H1 (cell line): ENCODE data around the gene HHAT. TPM values are rescaled to one million over a fixed set of nuclear protein-coding genes. Genes with fewer than 3 reads are reported as not detected.

Source experiments
- CBX5 ChIP-seq: fragments of 300-800, 300-1000 bp; sonication (generic); IDR thresholded peaks from 2 replicates; pipeline ENCODE4 v1.7.1; 2016; ENCODE audit warnings: antibody characterized with exemption, low read length, low read depth
- CTBP2 ChIP-seq: IDR thresholded peaks from 2 replicates; pipeline ENCODE4 v1.7.0; 2011; ENCODE audit warnings: borderline replicate concordance, mild to moderate bottlenecking, moderate library complexity, mixed read lengths, low read length; ENCODE audit not compliant: insufficient read depth, insufficient read length
- EGR1 ChIP-seq: IDR thresholded peaks from 2 replicates; pipeline ENCODE4 v1.6.1; 2011; ENCODE audit warnings: low read depth, low read length, borderline replicate concordance
- EP300 ChIP-seq, 2 experiments: IDR thresholded peaks; 1 replicate in 1 of 2; 2 replicates in 1 of 2; pipeline ENCODE4 v1.6.1; 2011 to 2012; ENCODE audit warnings: low read depth in 2 of 2, low read length in 2 of 2, mild to moderate bottlenecking in 2 of 2, borderline replicate concordance in 1 of 2, inconsistent platforms in 1 of 2, moderate library complexity in 1 of 2
- FOSL1 ChIP-seq: IDR thresholded peaks from 2 replicates; pipeline ENCODE4 v1.6.1; 2011; ENCODE audit warnings: mild to moderate bottlenecking, low read depth, low read length, moderate library complexity; ENCODE audit not compliant: insufficient read depth
- HDAC6 ChIP-seq: IDR thresholded peaks from one replicate; pipeline ENCODE4 v1.7.1; 2012; ENCODE audit warnings: low read depth, mild to moderate bottlenecking, inconsistent platforms, low read length, moderate library complexity
- SRF ChIP-seq: IDR thresholded peaks from 2 replicates; pipeline ENCODE4 v1.6.1; 2011; ENCODE audit warnings: mild to moderate bottlenecking, low read depth, low read length, moderate library complexity
- SUZ12 ChIP-seq: fragments of 200-600 bp; sonication (generic); IDR thresholded peaks from 2 replicates; pipeline ENCODE4 v1.6.1; 2012; ENCODE audit warnings: mild to moderate bottlenecking, inconsistent platforms, low read length, moderate library complexity, mixed read lengths
- polyA plus RNA-seq, 7 experiments: library from polyadenylated mRNA; depleted of rRNA in 3 of 7; stranded (reverse) in 5 of 7; unstranded in 2 of 7; fragments of >200 nt in 5 of 7; fragments of 200-250 nt in 2 of 7; gene quantifications; 1 replicate in 5 of 7; 2 replicates in 1 of 7; 4 replicates in 1 of 7; pipeline versions ENCODE4 v1.2.1 to v1.2.3, GENCODE V29; 2011 to 2013; ENCODE audit warnings: missing spikeins in 2 of 7, mixed read lengths in 2 of 7
- total RNA-seq: library from RNA; stranded (reverse); fragmentation: NEBNext Ultra II Directional; extraction: Animal tissue kit (Norgen Biotek cat#: 25700); gene quantifications from 2 replicates; pipeline ENCODE4 v1.2.1, GENCODE V29; 2021
- TF ChIP-seq, protein P1 (sequence below): fragments of 300-600 bp; sonication (generic); IDR thresholded peaks from 2 replicates; pipeline ENCODE4 v1.7.1; 2012; ENCODE audit warnings: low read length, moderate library complexity, mild to moderate bottlenecking, inconsistent platforms; ENCODE audit not compliant: insufficient replicate concordance

HHAT gene
- total and polyA plus RNA-seq, 2 of the 8 experiments (the other 6 are each of a cell fraction or from before 2014, with no cell fraction given), result 0.15 to 0.51 TPM

GRCh38 chr1:210690236-210690635, 361.5 kb downstream of the HHAT start (continued):
- TF ChIP-seq, protein P1, sequence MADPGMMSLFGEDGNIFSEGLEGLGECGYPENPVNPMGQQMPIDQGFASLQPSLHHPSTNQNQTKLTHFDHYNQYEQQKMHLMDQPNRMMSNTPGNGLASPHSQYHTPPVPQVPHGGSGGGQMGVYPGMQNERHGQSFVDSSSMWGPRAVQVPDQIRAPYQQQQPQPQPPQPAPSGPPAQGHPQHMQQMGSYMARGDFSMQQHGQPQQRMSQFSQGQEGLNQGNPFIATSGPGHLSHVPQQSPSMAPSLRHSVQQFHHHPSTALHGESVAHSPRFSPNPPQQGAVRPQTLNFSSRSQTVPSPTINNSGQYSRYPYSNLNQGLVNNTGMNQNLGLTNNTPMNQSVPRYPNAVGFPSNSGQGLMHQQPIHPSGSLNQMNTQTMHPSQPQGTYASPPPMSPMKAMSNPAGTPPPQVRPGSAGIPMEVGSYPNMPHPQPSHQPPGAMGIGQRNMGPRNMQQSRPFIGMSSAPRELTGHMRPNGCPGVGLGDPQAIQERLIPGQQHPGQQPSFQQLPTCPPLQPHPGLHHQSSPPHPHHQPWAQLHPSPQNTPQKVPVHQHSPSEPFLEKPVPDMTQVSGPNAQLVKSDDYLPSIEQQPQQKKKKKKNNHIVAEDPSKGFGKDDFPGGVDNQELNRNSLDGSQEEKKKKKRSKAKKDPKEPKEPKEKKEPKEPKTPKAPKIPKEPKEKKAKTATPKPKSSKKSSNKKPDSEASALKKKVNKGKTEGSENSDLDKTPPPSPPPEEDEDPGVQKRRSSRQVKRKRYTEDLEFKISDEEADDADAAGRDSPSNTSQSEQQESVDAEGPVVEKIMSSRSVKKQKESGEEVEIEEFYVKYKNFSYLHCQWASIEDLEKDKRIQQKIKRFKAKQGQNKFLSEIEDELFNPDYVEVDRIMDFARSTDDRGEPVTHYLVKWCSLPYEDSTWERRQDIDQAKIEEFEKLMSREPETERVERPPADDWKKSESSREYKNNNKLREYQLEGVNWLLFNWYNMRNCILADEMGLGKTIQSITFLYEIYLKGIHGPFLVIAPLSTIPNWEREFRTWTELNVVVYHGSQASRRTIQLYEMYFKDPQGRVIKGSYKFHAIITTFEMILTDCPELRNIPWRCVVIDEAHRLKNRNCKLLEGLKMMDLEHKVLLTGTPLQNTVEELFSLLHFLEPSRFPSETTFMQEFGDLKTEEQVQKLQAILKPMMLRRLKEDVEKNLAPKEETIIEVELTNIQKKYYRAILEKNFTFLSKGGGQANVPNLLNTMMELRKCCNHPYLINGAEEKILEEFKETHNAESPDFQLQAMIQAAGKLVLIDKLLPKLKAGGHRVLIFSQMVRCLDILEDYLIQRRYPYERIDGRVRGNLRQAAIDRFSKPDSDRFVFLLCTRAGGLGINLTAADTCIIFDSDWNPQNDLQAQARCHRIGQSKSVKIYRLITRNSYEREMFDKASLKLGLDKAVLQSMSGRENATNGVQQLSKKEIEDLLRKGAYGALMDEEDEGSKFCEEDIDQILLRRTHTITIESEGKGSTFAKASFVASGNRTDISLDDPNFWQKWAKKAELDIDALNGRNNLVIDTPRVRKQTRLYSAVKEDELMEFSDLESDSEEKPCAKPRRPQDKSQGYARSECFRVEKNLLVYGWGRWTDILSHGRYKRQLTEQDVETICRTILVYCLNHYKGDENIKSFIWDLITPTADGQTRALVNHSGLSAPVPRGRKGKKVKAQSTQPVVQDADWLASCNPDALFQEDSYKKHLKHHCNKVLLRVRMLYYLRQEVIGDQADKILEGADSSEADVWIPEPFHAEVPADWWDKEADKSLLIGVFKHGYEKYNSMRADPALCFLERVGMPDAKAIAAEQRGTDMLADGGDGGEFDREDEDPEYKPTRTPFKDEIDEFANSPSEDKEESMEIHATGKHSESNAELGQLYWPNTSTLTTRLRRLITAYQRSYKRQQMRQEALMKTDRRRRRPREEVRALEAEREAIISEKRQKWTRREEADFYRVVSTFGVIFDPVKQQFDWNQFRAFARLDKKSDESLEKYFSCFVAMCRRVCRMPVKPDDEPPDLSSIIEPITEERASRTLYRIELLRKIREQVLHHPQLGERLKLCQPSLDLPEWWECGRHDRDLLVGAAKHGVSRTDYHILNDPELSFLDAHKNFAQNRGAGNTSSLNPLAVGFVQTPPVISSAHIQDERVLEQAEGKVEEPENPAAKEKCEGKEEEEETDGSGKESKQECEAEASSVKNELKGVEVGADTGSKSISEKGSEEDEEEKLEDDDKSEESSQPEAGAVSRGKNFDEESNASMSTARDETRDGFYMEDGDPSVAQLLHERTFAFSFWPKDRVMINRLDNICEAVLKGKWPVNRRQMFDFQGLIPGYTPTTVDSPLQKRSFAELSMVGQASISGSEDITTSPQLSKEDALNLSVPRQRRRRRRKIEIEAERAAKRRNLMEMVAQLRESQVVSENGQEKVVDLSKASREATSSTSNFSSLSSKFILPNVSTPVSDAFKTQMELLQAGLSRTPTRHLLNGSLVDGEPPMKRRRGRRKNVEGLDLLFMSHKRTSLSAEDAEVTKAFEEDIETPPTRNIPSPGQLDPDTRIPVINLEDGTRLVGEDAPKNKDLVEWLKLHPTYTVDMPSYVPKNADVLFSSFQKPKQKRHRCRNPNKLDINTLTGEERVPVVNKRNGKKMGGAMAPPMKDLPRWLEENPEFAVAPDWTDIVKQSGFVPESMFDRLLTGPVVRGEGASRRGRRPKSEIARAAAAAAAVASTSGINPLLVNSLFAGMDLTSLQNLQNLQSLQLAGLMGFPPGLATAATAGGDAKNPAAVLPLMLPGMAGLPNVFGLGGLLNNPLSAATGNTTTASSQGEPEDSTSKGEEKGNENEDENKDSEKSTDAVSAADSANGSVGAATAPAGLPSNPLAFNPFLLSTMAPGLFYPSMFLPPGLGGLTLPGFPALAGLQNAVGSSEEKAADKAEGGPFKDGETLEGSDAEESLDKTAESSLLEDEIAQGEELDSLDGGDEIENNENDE, result no peak
- TF ChIP-seq EGR1 (no peak), FOSL1 (no peak), SRF (no peak), EP300 (IDR thresholded peaks at IDR 0.05; ENCODE audit: borderline replicate concordance in 1 of 2, low read depth in 2 of 2, low read length in 2 of 2) (no peak), CBX5 (no peak), HDAC6 (no peak), SUZ12 (no peak), CTBP2 (no peak)
